ENCODE data around the gene RELN. TPM values are rescaled to one million over a fixed set of nuclear protein-coding genes. Genes with fewer than 3 reads are reported as not detected.

RELN gene
- total RNA-seq, 1 experiment from 2014 or later, result 0.20 TPM

DNA sequence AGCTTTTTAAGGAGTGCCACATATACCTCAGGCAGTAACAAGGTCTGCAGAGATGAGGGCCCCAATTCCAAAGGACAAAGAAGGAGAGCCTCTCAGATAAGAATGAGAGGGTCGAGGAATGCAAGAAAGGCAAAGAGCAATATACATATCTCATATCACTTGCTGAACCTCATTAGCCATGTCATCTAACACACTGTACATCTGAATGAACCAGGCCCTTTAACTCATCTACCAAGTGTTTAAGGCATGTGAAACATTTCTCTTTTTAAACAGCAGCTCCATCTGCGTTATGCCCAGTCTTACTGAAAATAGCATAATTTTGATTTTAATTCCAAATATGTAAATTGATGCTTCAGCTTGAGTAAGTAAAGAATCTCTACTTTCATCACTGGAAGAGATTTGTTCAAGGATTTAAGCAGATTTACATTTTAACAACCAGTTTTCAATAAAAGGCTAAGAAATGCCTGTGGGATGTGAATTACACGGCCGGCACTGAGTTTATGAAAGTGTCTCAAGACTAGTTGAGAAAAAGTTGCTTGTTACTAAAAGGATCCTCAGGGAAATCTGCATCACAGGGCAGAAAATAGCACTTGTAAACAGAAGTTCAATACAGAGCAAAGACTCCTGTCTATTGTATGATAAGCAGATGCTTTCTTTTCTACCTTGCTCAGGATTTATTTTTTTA is 419.7 kb downstream of the RELN start:
- H3K27ac Mint-ChIP-seq, result no peak overlapping the region
- DNase-seq (ENCODE audit: low spot score) (no peak), ATAC-seq (no peak)
- no peak overlapping the region for H3K4me3 Mint-ChIP-seq
- H3K27me3 Mint-ChIP-seq (ENCODE audit: low read depth), result no peaks in the 10 kb centered on the region
- POLR2A ChIA-PET, result no interaction called here
- CTCF ChIA-PET, result no interaction called here
- H3K4me1 Mint-ChIP-seq, result no peaks in the 10 kb centered on the region
- no peaks in the 10 kb centered on the region for H3K9me3 Mint-ChIP-seq
- TF ChIP-seq, protein P1, sequence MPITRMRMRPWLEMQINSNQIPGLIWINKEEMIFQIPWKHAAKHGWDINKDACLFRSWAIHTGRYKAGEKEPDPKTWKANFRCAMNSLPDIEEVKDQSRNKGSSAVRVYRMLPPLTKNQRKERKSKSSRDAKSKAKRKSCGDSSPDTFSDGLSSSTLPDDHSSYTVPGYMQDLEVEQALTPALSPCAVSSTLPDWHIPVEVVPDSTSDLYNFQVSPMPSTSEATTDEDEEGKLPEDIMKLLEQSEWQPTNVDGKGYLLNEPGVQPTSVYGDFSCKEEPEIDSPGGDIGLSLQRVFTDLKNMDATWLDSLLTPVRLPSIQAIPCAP (CRISPR knock-in tag; IDR thresholded peaks at IDR 0.05), result no peak
- TF ChIP-seq MXD4 (CRISPR knock-in tag; IDR thresholded peaks at IDR 0.05; ENCODE audit: borderline replicate concordance) (no peak), ZNF416 (CRISPR knock-in tag; IDR thresholded peaks at IDR 0.05) (no peak), SOX15 (CRISPR knock-in tag; IDR thresholded peaks at IDR 0.05) (no peak), RORB (CRISPR knock-in tag; IDR thresholded peaks at IDR 0.05) (no peak), E2F5 (CRISPR knock-in tag; IDR thresholded peaks at IDR 0.05) (no peak), ZNF138 (CRISPR knock-in tag; conservative IDR thresholded peaks at IDR 0.05) (no peak), CTCF (IDR thresholded peaks at IDR 0.05) (no peak), ATF1 (CRISPR knock-in tag; IDR thresholded peaks at IDR 0.05) (no peak), ZNF423 (CRISPR knock-in tag; IDR thresholded peaks at IDR 0.05) (no peak), FOXP1 (CRISPR knock-in tag; IDR thresholded peaks at IDR 0.05; ENCODE audit: borderline replicate concordance) (no peak), GTF2I (CRISPR knock-in tag; conservative IDR thresholded peaks at IDR 0.05) (no peak), HMGXB4 (CRISPR knock-in tag; IDR thresholded peaks at IDR 0.05) (no peak)
- TF ChIP-seq, protein P2, sequence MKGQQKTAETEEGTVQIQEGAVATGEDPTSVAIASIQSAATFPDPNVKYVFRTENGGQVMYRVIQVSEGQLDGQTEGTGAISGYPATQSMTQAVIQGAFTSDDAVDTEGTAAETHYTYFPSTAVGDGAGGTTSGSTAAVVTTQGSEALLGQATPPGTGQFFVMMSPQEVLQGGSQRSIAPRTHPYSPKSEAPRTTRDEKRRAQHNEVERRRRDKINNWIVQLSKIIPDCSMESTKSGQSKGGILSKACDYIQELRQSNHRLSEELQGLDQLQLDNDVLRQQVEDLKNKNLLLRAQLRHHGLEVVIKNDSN (CRISPR knock-in tag; IDR thresholded peaks at IDR 0.05), result no peak
- TF ChIP-seq, protein P3, sequence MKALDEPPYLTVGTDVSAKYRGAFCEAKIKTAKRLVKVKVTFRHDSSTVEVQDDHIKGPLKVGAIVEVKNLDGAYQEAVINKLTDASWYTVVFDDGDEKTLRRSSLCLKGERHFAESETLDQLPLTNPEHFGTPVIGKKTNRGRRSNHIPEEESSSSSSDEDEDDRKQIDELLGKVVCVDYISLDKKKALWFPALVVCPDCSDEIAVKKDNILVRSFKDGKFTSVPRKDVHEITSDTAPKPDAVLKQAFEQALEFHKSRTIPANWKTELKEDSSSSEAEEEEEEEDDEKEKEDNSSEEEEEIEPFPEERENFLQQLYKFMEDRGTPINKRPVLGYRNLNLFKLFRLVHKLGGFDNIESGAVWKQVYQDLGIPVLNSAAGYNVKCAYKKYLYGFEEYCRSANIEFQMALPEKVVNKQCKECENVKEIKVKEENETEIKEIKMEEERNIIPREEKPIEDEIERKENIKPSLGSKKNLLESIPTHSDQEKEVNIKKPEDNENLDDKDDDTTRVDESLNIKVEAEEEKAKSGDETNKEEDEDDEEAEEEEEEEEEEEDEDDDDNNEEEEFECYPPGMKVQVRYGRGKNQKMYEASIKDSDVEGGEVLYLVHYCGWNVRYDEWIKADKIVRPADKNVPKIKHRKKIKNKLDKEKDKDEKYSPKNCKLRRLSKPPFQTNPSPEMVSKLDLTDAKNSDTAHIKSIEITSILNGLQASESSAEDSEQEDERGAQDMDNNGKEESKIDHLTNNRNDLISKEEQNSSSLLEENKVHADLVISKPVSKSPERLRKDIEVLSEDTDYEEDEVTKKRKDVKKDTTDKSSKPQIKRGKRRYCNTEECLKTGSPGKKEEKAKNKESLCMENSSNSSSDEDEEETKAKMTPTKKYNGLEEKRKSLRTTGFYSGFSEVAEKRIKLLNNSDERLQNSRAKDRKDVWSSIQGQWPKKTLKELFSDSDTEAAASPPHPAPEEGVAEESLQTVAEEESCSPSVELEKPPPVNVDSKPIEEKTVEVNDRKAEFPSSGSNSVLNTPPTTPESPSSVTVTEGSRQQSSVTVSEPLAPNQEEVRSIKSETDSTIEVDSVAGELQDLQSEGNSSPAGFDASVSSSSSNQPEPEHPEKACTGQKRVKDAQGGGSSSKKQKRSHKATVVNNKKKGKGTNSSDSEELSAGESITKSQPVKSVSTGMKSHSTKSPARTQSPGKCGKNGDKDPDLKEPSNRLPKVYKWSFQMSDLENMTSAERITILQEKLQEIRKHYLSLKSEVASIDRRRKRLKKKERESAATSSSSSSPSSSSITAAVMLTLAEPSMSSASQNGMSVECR (CRISPR knock-in tag; IDR thresholded peaks at IDR 0.05; ENCODE audit: borderline replicate concordance), result no peak
- H3K36me3 Mint-ChIP-seq, result no peaks in the 10 kb centered on the region

DNA sequence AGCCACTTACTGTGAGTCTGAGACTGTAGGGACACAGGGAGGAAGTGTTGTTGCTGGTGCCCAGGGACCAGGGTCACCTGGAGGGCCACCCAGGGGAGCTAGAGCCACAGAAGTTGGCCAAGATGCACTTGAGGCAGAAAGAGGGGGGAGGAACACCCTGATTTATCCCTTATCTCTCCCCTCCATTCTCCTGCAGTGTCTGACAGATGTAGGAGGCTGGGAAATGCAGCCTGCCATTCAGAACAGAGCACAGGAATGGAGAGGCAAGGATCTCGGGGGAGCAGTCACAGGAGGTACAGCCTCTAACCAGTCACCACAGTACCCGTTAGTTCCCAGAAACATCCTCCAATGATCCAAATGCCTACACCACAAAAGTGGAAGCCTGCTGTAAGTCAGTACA is 425.0 kb downstream of the RELN start:
- ATAC-seq, result 0 out of 2 replicates have a peak, but pooled peaks have one; percentile 34
- Mint-ChIP-seq H3K27ac (no peak overlapping the region), H3K4me1 (no peaks in the 10 kb centered on the region), H3K9me3 (no peaks in the 10 kb centered on the region), H3K36me3 (no peaks in the 10 kb centered on the region), H3K27me3 (ENCODE audit: low read depth) (no peaks in the 10 kb centered on the region), H3K4me3 (no peak overlapping the region)
- ChIA-PET CTCF (no interaction called here), POLR2A (no interaction called here)
- no peak for DNase-seq (ENCODE audit: low spot score)
- TF ChIP-seq ATF1 (CRISPR knock-in tag; IDR thresholded peaks at IDR 0.05), result no peak
- no peak for TF ChIP-seq ELF4 (CRISPR knock-in tag; IDR thresholded peaks at IDR 0.05; ENCODE audit: low read depth)
- TF ChIP-seq HMGXB4 (CRISPR knock-in tag; IDR thresholded peaks at IDR 0.05), result no peak
- TF ChIP-seq EMX1 (CRISPR knock-in tag; IDR thresholded peaks at IDR 0.05), result no peak
- TF ChIP-seq CTCF (IDR thresholded peaks at IDR 0.05), result no peak
- no peak for TF ChIP-seq NR2C2 (CRISPR knock-in tag; IDR thresholded peaks at IDR 0.05)
